ENCODE data around the gene SNX5.

Gene SNX5

GRCh38 chr20:17938871-17939619 is 29.5 kb downstream of the SNX5 start:
- DNase-seq: peak; percentile 44

- DNase-seq: peak; percentile 24
Observed at GRCh38 chr20:17936761-17937732, 31.5 kb downstream of the SNX5 start.

- DNase-seq: no peak
Observed at GRCh38 chr20:17936286-17936760, 32.3 kb downstream of the SNX5 start.

GRCh38 chr20:17935761-17936160 is 32.8 kb downstream of the SNX5 start:
- DNase-seq: no peak

DNA sequence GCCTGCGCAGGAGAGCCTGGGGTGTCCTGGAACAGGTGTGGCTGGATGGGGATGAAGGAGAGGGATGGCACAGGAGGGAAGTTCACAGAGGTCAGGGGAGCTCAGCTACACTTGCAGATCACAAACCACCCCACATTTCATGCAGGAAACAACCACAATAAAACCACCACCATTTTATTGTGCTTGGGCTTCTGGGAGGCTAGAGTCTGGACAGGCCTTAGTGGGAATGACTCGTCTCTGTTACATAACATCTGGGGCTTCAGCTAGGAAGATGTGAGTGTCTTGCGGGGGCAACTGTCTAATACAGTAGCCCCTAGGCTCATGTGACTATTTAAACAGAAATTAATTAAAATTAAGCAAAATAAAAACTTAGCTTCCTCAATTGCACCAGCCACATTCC is 33.4 kb downstream of the SNX5 start:
- DNase-seq: no peak

DNA sequence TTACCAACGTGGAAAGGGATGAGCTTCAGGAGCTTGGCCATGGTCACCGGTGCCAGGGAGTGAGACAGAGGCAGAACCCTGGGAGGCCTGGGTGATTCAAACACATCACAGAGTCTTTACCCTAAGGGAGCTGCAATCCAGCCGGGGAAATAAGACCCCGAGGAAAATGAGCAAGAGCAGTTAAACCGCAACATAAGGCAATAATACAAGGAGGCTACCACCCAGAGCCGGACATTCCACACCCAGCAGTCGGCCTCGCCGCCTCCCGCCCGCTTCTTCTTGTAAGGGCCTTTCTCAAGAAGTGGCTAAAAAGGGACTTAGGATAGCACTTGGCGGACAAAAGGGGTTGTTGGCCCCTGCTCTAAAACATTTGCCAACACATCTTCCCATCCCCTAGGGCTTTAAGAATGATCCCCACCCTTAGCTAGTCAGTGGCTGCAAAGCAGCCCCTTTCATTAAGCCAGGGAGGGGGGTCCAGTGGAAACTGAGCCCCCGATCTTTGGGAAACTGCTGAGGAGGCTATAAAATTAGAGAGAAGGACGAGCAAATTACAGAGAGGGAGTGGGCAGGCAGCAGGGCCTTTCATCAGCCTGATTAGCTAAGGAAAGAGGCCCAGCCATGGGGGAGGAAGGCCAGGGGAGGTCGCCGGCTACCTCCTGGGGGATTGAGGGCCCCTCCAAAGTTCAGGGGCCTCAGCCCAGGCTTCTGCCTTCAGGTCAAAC is 34.3 kb downstream of the SNX5 start:
- no peak for DNase-seq

- DNase-seq: no peak
Observed at GRCh38 chr20:17933711-17934110, 34.9 kb downstream of the SNX5 start.

- no peak for DNase-seq
Observed at GRCh38 chr20:17933121-17933520, 35.5 kb downstream of the SNX5 start.

- DNase-seq: no peak
Observed at GRCh38 chr20:17932396-17932795, 36.2 kb downstream of the SNX5 start.

DNA sequence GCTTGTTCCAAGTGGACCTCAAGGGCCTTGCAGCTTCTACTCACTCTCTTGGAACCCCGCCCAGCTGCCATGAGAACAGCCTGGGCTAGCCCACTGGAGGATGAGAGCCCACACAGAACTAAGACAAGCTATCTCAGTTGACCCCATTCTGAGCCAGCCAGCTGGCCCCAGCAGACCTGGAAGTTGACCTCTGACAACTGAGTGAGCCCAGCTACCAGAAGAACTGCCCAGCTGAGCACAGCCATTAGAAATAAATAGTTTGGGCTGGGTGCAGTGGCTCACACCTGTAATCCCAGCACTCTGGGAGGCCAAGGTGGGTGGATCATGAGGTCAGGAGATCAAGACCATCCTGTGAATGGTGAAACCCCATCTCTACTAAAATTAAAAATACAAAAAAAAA is 37.1 kb downstream of the SNX5 start:
- DNase-seq: no peak

GRCh38 chr20:17928633-17929311 is 39.8 kb downstream of the SNX5 start:
- no peak for DNase-seq

DNA sequence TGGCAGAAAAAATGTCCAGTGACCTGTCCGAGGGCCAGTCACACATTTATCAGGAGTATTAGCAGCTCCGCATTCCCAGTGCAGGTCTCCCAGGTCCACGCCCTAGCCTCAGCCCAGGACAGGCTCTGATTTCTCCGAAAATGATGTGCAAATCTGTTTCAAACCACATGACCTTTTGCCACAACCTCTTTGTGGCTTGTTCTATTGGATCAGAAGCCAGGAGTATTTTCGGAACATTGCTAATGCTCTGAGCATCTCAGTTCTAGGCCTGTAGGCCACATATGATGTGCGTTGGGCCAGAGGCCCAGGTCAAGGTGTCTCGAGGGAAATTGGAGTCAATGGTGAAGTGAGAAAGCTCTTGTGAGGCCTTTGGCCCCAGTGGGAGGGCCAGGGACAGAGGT is 40.4 kb downstream of the SNX5 start:
- no peak for DNase-seq

DNA sequence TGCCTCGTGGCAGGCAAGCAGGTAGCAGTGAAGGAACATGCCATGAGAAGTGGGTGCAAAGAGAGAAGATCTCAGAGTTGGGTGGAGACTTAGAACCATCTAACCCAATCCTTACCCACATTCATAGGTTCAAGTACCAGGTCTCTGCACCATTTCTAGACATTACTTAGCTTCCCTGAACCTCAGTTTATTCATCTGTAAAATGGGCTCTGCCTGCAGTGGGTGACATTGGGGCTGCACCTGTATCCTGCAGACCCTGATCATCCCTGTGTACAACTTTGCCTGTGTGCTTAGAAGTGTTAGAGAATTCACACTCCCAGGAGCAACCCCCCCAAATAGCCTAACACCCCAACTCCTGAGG is 42.7 kb downstream of the SNX5 start:
- DNase-seq: no peak

GRCh38 chr20:17925141-17925939 is 43.3 kb downstream of the SNX5 start:
- DNase-seq: no peak

GRCh38 chr20:17921774-17922173 is 46.8 kb downstream of the SNX5 start:
- no peak for DNase-seq

DNA sequence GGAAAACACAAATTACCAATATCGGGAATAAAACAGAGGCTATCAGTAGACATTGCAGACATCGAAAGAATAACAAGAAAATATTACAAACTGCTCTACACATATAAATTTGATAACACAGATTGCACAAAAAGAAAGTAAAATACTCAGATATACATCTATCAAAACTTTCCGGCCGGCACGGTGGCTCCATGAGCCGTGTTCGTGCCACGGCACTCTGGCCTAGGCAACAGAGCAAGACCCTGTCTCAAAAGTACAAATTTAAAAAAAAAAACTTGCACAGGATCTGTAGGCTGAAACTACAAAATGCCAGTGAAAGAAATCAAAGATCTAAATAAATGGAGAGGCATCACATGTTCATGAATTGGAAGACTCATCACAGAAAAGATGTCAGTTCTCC is 49.4 kb downstream of the SNX5 start:
- DNase-seq: no peak

- DNase-seq: no peak
Observed at GRCh38 chr20:17917832-17918618, 50.6 kb downstream of the SNX5 start.

GRCh38 chr20:17916433-17916891 is 52.1 kb downstream of the SNX5 start:
- no peak for DNase-seq

GRCh38 chr20:17914957-17915356 is 53.6 kb downstream of the SNX5 start:
- no peak for DNase-seq

- no peak for DNase-seq
Observed at GRCh38 chr20:17912916-17913315, 55.7 kb downstream of the SNX5 start.

GRCh38 chr20:17911927-17912326 is 56.7 kb downstream of the SNX5 start:
- DNase-seq: no peak
